K562 (cell line): Measurements from ENCODE around the gene NABP1. TPM values are rescaled to one million over a fixed set of nuclear protein-coding genes. Genes with fewer than 3 reads are reported as not detected.

Source experiments
- ATAC-seq: fragments of 200-7000 bp; cut with Tn5 transposase; 3 replicates; pipeline ENCODE4 v1.9.1; 2020; ENCODE audit warnings: moderate library complexity
- BruUV-seq: library from RNA; stranded (reverse); fragments of 400-500 nt; replicated peaks from 2 replicates; lab custom pipeline; 2021; lab: Mats Ljungman, UMichigan
- CTCF ChIA-PET: fragments of 300-600 bp; formaldehyde crosslinking; extraction: SDS; loops from one replicate; lab custom pipeline; 2021; ENCODE audit warnings: low intra/inter-chr PET ratio; lab: Yijun Ruan, JAX
- POLR2A ChIA-PET: fragments of 300-600, 350-650 bp; sonication (Branson Sonifier 250); formaldehyde crosslinking; extraction: SDS; loops from one replicate; lab custom pipeline; 2021; ENCODE audit warnings: antibody characterized with exemption, inconsistent platforms; lab: Yijun Ruan, JAX
- DNase-seq, 4 experiments: peaks; one replicate each; pipeline versions ENCODE4 v3.0.0 to v3.0.0-alpha.2; 2011 to 2018; ENCODE audit warnings: low spot score in 3 of 4, mixed read lengths in 3 of 4; ENCODE audit errors: extremely low read depth in 1 of 4
- FAIRE-seq: peaks from 2 replicates; lab custom pipeline; 2011; peaks lifted over from hg19 to GRCh38; lab: Jason Lieb, UNC
- H2AFZ ChIP-seq: 2 replicates; pipeline ENCODE4 v1.6.0; 2011; ENCODE audit warnings: low read depth, low read length, control low read depth, inconsistent platforms
- H3K27ac ChIP-seq: fragments of 200-600 bp; 3 replicates; pipeline ENCODE4 v1.8.0; 2011; ENCODE audit warnings: low read depth, mild to moderate bottlenecking, control low read depth, inconsistent platforms, low read length, moderate library complexity, mixed read lengths; ENCODE audit errors: extremely low read depth
- H3K27me3 ChIP-seq, 2 experiments: fragments of 300-600 bp in 1 of 2; 2 replicates in 1 of 2; 3 replicates in 1 of 2; pipeline versions ENCODE4 v1.6.0 to v1.8.0; 2011; ENCODE audit warnings: inconsistent platforms in 2 of 2, low read length in 2 of 2, mild to moderate bottlenecking in 1 of 2, mixed read lengths in 1 of 2, moderate library complexity in 1 of 2; ENCODE audit not compliant: control insufficient read depth in 2 of 2, insufficient read depth in 2 of 2
- H3K36me3 ChIP-seq: fragments of 300-600 bp; 3 replicates; pipeline ENCODE4 v1.8.0; 2011; ENCODE audit warnings: mild to moderate bottlenecking, low read length, inconsistent platforms; ENCODE audit not compliant: control insufficient read depth, insufficient read depth
- H3K4me1 ChIP-seq, 2 experiments: fragments of 200-600 bp in 1 of 2; replicated peaks in 1 of 2; 2 replicates in 1 of 2; 3 replicates in 1 of 2; pipeline versions ENCODE4 v1.5.1 to v1.8.0; 2011; ENCODE audit warnings: inconsistent platforms in 2 of 2, low read length in 2 of 2, mild to moderate bottlenecking in 1 of 2, mixed read lengths in 1 of 2, moderate library complexity in 1 of 2; ENCODE audit not compliant: control insufficient read depth in 2 of 2, insufficient read depth in 2 of 2
- H3K4me2 ChIP-seq: 2 replicates; pipeline ENCODE4 v1.6.1; 2011; ENCODE audit warnings: low read length, control low read depth, inconsistent platforms, mixed read lengths; ENCODE audit not compliant: insufficient read depth
- H3K4me3 ChIP-seq: fragments of 200-600 bp; sonication (generic), shearing (Covaris generic); 2 replicates; pipeline ENCODE4 v1.5.1; 2016; ENCODE audit warnings: control low read depth, inconsistent platforms
- H3K79me2 ChIP-seq: fragments of 200-600 bp; 3 replicates; pipeline ENCODE4 v1.8.0; 2011; ENCODE audit warnings: low read length, inconsistent platforms; ENCODE audit not compliant: control insufficient read depth, insufficient read depth
- H3K9ac ChIP-seq, 2 experiments: 2 replicates each; pipeline versions ENCODE4 v1.6.0 to v1.6.1; 2011; ENCODE audit warnings: low read depth in 2 of 2, low read length in 2 of 2, control low read depth in 1 of 2, inconsistent platforms in 1 of 2, mild to moderate bottlenecking in 1 of 2, mixed read lengths in 1 of 2; ENCODE audit not compliant: insufficient read depth in 1 of 2
- H3K9me1 ChIP-seq: one replicate; pipeline ENCODE4 v1.6.0; 2011; ENCODE audit warnings: inconsistent platforms, mild to moderate bottlenecking, low read length, moderate library complexity; ENCODE audit not compliant: control insufficient read depth, insufficient read depth
- H3K9me3 ChIP-seq: replicated peaks from 2 replicates; pipeline ENCODE4 v1.5.1; 2011; ENCODE audit warnings: low read depth, low read length, inconsistent platforms; ENCODE audit not compliant: control insufficient read depth, insufficient read depth
- H4K20me1 ChIP-seq: replicated peaks from 2 replicates; pipeline ENCODE4 v1.6.1; 2011; ENCODE audit warnings: low read length, inconsistent platforms, mixed read lengths; ENCODE audit not compliant: control insufficient read depth, insufficient read depth
- CBX3 ChIP-seq, 2 experiments: IDR thresholded peaks; 1 replicate in 1 of 2; 2 replicates in 1 of 2; pipeline ENCODE4 v1.6.1; 2012; ENCODE audit warnings: inconsistent platforms in 2 of 2, low read length in 2 of 2, borderline replicate concordance in 1 of 2, control low read depth in 1 of 2
- CBX5 ChIP-seq: IDR thresholded peaks from 2 replicates; pipeline ENCODE4 v1.6.1; 2014; ENCODE audit warnings: low read depth, borderline replicate concordance
- HDGF ChIP-seq: fragments of 450-650 bp; IDR thresholded peaks from 2 replicates; pipeline ENCODE4 v1.6.1; 2016
- HLTF ChIP-seq: fragments of 450-650 bp; IDR thresholded peaks from 2 replicates; pipeline ENCODE4 v1.6.1; 2016
- MCM2 ChIP-seq: fragments of 450-650 bp; IDR thresholded peaks from 2 replicates; pipeline ENCODE4 v1.6.1; 2017; ENCODE audit warnings: low read depth, mild to moderate bottlenecking
- NR2C2 ChIP-seq, 2 experiments: fragments of 200-800 bp in 1 of 2; sonication (Bioruptor generic) in 1 of 2; sonication (generic) in 1 of 2; formaldehyde crosslinking in 1 of 2; IDR thresholded peaks; 2 replicates each; pipeline versions ENCODE4 v1.6.1 to v1.8.0; 2016 to 2022; ENCODE audit warnings: mild to moderate bottlenecking in 1 of 2, missing compliant biosample characterization in 1 of 2, missing genetic modification characterization in 1 of 2, missing genetic modification reagents in 1 of 2
- SOX6 ChIP-seq: fragments of 450-650 bp; IDR thresholded peaks from 2 replicates; pipeline ENCODE4 v1.6.1; 2014; ENCODE audit warnings: mild to moderate bottlenecking
- SPI1 ChIP-seq: IDR thresholded peaks from 2 replicates; pipeline ENCODE4 v1.6.1; 2011; ENCODE audit warnings: low read depth, low read length, control low read depth, borderline replicate concordance
- STAT5B ChIP-seq: fragments of 250-450 bp; sonication (Bioruptor Pico); IDR thresholded peaks from 2 replicates; pipeline ENCODE4 v1.8.0; 2021; ENCODE audit warnings: mild to moderate bottlenecking, inconsistent platforms
- ZBTB2 ChIP-seq: fragments of 450-650 bp; IDR thresholded peaks from 2 replicates; pipeline ENCODE4 v1.6.1; 2016; ENCODE audit warnings: antibody characterized with exemption
- ZFP30 ChIP-seq: fragments of 250-450 bp; sonication (Bioruptor Pico); IDR thresholded peaks from 2 replicates; pipeline ENCODE4 v1.8.0; 2022; ENCODE audit warnings: moderate library complexity, mild to moderate bottlenecking, inconsistent platforms, borderline replicate concordance
- ZFX ChIP-seq: sonication (generic); formaldehyde crosslinking; IDR thresholded peaks from 2 replicates; pipeline ENCODE4 v1.8.0; 2022; ENCODE audit warnings: mild to moderate bottlenecking, missing genetic modification reagents, moderate library complexity
- ZNF232 ChIP-seq: sonication (generic); formaldehyde crosslinking; IDR thresholded peaks from 2 replicates; pipeline ENCODE4 v1.8.0; 2022; ENCODE audit warnings: mild to moderate bottlenecking, missing genetic modification reagents
- ZNF24 ChIP-seq: fragments of 450-650 bp; IDR thresholded peaks from 2 replicates; pipeline ENCODE4 v1.6.1; 2016
- ZZZ3 ChIP-seq: fragments of 450-650 bp; IDR thresholded peaks from 2 replicates; pipeline ENCODE4 v1.6.1; 2016; ENCODE audit warnings: antibody characterized with exemption, mild to moderate bottlenecking, moderate library complexity
- WGBS: fragments of 100-300 bp; shearing (Covaris generic); methylation state at CpG from one replicate; pipeline ENCODE4 v1.1.6; 2016; ENCODE audit warnings: low coverage, mixed read lengths; ENCODE audit not compliant: insufficient coverage; ENCODE audit errors: missing lambda C conversion rate; 5-methylcytosine and 5-hydroxymethylcytosine counted together
- in situ Hi-C: fragments of 300-500 bp; cut with MboI; formaldehyde crosslinking; loops from 4 replicates; pipeline ENCODE4 v1.15.0; 2018; ENCODE audit warnings: inconsistent platforms, mixed read lengths
- intact Hi-C: fragments of 100-400 bp; cut with micrococcal nuclease; formaldehyde crosslinking; loops from 2 replicates; pipeline ENCODE4 v1.14.2; 2022
- polyA plus RNA-seq, 8 experiments: library from polyadenylated mRNA; depleted of rRNA in 4 of 8; stranded (reverse) in 5 of 8; unstranded in 3 of 8; fragments of >200 nt; fragmentation: Nextera tagmentation in 2 of 8; fragmentation: Illumina TruSeq in 1 of 8; extraction: Ambion mirVana in 2 of 8; extraction: Trizol in 1 of 8; gene quantifications; 2 replicates each; pipeline versions ENCODE4 v1.2.1 to v1.2.3, GENCODE V29; 2011 to 2014; ENCODE audit warnings: inconsistent platforms in 1 of 8, missing spikeins in 1 of 8
- total RNA-seq, 7 experiments: library from RNA; depleted of rRNA in 6 of 7; stranded (reverse); fragments of >200 nt in 6 of 7; fragmentation: Illumina TruSeq in 2 of 7; extraction: Trizol in 2 of 7; gene quantifications; 2 replicates each; pipeline versions ENCODE4 v1.2.1 to v1.2.3, GENCODE V29; 2011 to 2021; ENCODE audit warnings: low replicate concordance in 1 of 7
- TF ChIP-seq, protein P1 (sequence below): sonication (generic); formaldehyde crosslinking; IDR thresholded peaks from 2 replicates; pipeline ENCODE4 v1.8.0; 2022; ENCODE audit warnings: mild to moderate bottlenecking, low read depth, missing genetic modification reagents

The NABP1 gene
- total and polyA plus RNA-seq, 9 of the 15 experiments (the other 6 are each of a cell fraction or from before 2014, with no cell fraction given), result 12.8 to 44.0 (median 20.2) TPM

GRCh38 chr2:191666732-191667131 is 11.2 kb upstream of the NABP1 start:
- H3K27ac ChIP-seq, result no peak overlapping the region
- CTCF ChIA-PET, result no interaction called here
- FAIRE-seq, result peak; percentile 44
- in situ Hi-C loops, result no loop called here
- H3K4me3 ChIP-seq, result no peak overlapping the region
- DNase-seq, result peak in 2 of 4 experiments; percentile 10 to 11
- H3K79me2 ChIP-seq, result no peaks in the 10 kb centered on the region
- H3K9ac ChIP-seq, result no peak overlapping the region
- no peaks in the 10 kb centered on the region for H4K20me1 ChIP-seq
- 58% methylated on average over 3 of the region's 3 CpGs for WGBS
- no peaks in the 10 kb centered on the region for H3K27me3 ChIP-seq
- H3K9me1 ChIP-seq, result no peaks in the 10 kb centered on the region
- no TSS peak for BruUV-seq
- H3K36me3 ChIP-seq, result no peaks in the 10 kb centered on the region
- intact Hi-C loops, result no loop called here
- H3K4me2 ChIP-seq, result no peak overlapping the region
- peak; percentile 55 for ATAC-seq
- TF ChIP-seq SPI1 (peak; percentile 64; the same call in 1 of the 2 replicates), ZBTB2 (no peak)
- peak overlapping the region; percentile 82 for H2AFZ ChIP-seq
- H3K9me3 ChIP-seq, result no peaks in the 10 kb centered on the region
- peaks cover 0 to 15% of the 10 kb centered on the region in 2 experiments; a peak in 2 of 5 replicates for H3K4me1 ChIP-seq
- POLR2A ChIA-PET, result interaction anchor here (1.2 to 2.9 kb wide), 2 partner anchors 10 to 11 kb away, joined by 4 to 18 read pairs; partner anchors contain the start of gene NABP1

GRCh38 chr2:191670076-191670475 is 7.9 kb upstream of the NABP1 start:
- no peak overlapping the region for H3K9ac ChIP-seq
- FAIRE-seq (no peak), DNase-seq (no peak), ATAC-seq (peak; percentile 41)
- H3K27ac ChIP-seq, result no peak overlapping the region
- intact Hi-C loops (no loop called here), in situ Hi-C loops (no loop called here)
- ChIA-PET CTCF (no interaction called here), POLR2A (interaction anchor here (2.0 kb wide), 1 partner anchor 8 kb away, joined by 8 read pairs; the partner anchor contains the start of gene NABP1)
- no peak overlapping the region for H3K4me3 ChIP-seq
- 0 out of 2 replicates have a peak, but pooled peaks cover 2% of the 10 kb centered on the region for H3K9me3 ChIP-seq
- H3K36me3 ChIP-seq, result no peaks in the 10 kb centered on the region
- no peaks in the 10 kb centered on the region for H4K20me1 ChIP-seq
- H3K4me2 ChIP-seq, result no peak overlapping the region
- no peaks in the 10 kb centered on the region for H3K9me1 ChIP-seq
- H3K4me1 ChIP-seq, result peaks cover 0 to 14% of the 10 kb centered on the region in 2 experiments; a peak in 3 of 5 replicates
- no TSS peak for BruUV-seq
- no peaks in the 10 kb centered on the region for H3K79me2 ChIP-seq
- no peaks in the 10 kb centered on the region for H3K27me3 ChIP-seq
- H2AFZ ChIP-seq, result no peak overlapping the region
- TF ChIP-seq ZFP30 (no peak), ZNF232 (no peak), ZNF24 (no peak), SOX6 (no peak), HLTF (no peak), STAT5B (CRISPR knock-in tag) (no peak), CBX5 (no peak), MCM2 (no peak), NR2C2 (CRISPR knock-in tag; IDR thresholded peaks at IDR 0.05) (no peak), NR2C2 (tag; IDR thresholded peaks at IDR 0.05) (no peak), ZZZ3 (no peak), HDGF (no peak), CBX3 (IDR thresholded peaks at IDR 0.05; ENCODE audit: borderline replicate concordance in 1 of 2, low read length in 2 of 2) (no peak), ZFX (CRISPR knock-in tag) (no peak)
- TF ChIP-seq, protein P1, sequence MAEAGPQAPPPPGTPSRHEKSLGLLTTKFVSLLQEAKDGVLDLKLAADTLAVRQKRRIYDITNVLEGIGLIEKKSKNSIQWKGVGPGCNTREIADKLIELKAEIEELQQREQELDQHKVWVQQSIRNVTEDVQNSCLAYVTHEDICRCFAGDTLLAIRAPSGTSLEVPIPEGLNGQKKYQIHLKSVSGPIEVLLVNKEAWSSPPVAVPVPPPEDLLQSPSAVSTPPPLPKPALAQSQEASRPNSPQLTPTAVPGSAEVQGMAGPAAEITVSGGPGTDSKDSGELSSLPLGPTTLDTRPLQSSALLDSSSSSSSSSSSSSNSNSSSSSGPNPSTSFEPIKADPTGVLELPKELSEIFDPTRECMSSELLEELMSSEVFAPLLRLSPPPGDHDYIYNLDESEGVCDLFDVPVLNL, result no peak
